Activated T-cell treated with anti-CD3 and anti-CD28 coated beads for 24 hours (primary cell): ENCODE data around the gene PCNX2.

ENCODE experiments used
- DNase-seq: peaks from one replicate; pipeline ENCODE4 v3.0.0-alpha.2; 2020; ENCODE audit warnings: low read depth

Gene PCNX2

GRCh38 chr1:232983817-232984567, 311.5 kb downstream of the PCNX2 start:
- DNase-seq: no peak

GRCh38 chr1:232983375-232983774, 312.1 kb downstream of the PCNX2 start:
- DNase-seq: no peak

DNA sequence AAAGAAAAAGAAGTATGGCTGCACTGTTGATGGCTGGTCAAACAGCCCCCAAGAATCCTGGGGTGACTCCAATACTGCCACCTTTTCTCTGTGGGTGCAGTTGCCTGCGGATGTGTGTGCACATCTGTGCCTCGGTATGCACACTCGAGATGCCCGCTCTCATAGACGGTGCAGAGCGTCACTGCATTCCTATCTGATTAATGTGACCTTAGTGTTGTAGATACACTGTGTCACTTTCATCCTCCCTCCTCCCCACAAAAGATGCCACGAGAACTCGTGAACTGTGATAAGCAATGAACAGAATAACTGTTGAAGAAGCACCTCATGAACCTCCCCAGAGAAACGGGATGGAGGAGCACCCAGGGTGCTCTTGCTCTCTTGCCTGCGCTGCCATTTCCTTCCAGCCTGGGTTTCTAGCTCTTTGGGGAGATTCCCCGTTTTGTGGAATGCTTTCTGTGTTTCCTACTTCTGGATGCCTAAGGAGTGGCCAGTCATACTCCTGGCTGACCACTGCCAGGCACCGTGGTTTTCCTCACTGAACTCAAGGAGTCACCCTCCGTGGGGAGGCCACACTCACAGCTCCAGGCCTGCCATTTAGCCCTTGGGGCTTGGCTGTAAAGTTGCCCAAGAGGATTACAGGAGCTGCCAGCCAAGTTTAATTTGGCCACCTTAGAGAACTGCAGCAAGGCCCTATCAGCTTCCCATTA, 313.1 kb downstream of the PCNX2 start:
- DNase-seq: no peak

GRCh38 chr1:232980986-232981560, 314.5 kb downstream of the PCNX2 start:
- DNase-seq: no peak

DNA sequence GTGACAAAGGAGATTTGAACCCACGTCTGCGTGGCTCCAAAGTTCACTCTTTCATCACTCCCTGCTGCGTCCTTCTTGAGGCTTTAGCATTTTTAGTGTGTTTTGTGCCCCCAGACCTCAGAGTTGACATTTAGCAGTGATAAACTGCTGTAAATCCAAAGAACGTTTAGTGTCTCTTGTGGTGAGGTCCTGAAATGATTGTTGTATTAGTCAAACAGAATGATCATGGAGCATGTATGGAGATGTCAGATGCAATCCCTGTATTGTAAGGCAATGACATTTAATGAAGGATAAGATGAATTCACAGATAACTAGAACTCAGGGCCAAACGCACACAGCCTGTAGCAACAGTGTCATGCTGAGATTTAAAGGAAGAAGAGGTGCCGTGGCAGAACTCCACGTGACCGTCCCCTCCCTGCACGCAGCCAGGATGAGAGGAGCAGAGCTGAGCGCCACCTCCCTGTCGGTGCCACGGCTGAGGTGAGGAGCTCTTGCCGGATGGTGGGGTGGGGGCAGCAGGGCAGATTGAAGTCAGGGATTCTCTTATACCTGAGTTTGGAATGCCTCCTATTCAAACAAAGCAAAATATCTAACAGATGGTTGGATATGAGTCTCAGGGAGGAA, 315.1 kb downstream of the PCNX2 start:
- no peak for DNase-seq

- no peak for DNase-seq
Measured at GRCh38 chr1:232979558-232979957, 316.0 kb downstream of the PCNX2 start.

- no peak for DNase-seq
Measured at GRCh38 chr1:232978815-232979214, 316.7 kb downstream of the PCNX2 start.

DNA sequence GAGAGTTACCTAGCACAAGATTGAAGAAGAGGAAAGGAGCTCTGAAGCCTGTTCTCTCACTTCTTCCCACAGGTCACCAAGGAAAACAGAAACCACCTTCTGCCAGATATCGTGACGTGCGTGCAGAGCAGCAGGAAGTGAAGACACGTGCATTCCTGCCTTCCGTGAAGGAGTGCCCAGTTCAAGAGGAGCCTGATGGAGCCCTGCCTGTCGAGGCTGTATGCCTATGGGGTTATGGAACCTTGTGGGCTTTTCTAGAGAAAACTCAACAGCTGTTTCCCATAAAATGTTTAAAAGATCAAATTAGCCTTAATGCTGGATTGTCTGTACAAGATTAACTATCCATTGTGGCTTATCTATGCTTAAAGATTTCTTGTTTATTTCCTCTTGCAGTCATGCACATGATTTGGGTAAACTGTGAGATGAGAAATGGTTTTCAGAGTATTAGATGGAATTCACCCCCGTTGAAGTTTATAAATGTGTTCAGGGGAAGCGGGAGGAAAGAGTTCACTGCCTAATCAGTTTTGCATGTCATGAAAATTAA, 317.4 kb downstream of the PCNX2 start:
- DNase-seq: no peak

DNA sequence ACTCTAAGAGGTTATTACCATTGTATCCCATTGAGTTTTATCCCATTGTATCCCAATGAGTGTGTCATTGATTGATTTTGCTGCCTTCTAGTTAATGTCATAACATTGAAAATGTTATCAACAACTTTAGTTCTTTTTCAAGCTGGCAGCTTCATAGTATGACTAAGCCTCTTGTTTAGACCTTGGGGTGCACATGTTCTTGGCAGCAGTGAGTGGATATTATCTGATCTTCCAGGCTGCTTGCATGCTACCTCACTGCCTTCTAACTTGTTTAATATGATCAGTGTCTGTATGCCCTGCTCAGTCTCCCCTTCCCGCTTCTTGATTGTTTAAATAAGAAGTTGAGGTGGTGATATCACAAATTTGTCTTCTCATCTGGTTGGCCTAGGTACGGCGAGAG, 320.6 kb downstream of the PCNX2 start:
- no peak for DNase-seq

DNA sequence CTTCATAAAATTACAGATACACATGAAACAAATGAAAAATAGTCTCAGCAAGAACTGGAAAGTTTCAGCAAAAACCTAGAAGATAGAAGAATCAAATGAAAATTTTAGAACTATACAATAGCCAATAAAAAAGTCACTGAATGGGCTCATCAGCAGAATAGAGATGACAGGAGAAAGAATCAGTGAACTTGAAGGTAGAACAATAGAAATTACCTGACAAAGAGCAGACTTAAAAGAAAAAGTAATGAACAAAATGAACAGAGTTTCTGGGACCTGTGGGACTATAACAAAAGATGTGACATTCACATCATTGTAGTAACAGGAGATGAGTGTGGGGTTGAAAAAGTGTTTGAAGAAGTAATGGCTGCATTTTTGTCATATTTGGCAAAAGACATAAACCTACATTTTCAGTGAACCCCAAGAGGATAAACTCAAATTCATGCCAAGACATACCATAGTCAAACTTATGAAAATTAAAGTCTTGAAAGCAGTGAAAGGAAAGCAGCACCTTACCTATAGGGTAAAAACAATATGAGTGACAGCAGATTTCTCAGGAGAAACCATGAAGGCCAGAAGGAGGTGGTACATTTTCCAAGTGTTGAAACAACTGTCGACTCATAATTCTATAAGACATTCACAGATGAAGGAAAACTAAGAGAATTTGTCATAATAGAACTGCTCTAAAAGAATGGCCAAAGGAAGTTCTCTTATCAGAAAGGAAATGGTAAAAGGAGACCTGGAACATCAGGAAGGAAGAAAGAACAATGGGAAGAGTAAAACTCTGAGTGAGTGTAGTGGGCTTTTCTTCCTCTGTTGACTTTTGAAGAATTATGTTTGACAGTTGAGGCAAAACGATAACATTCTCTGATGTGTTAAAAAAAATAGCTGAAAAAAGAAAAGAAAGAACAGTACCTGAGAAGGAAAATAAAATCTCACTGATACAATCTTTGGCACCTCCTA, 321.6 kb downstream of the PCNX2 start:
- DNase-seq: no peak

- no peak for DNase-seq
Measured at GRCh38 chr1:232970508-232970907, 325.0 kb downstream of the PCNX2 start.

GRCh38 chr1:232969799-232970198, 325.7 kb downstream of the PCNX2 start:
- no peak for DNase-seq

GRCh38 chr1:232968965-232969364, 326.6 kb downstream of the PCNX2 start:
- no peak for DNase-seq

DNA sequence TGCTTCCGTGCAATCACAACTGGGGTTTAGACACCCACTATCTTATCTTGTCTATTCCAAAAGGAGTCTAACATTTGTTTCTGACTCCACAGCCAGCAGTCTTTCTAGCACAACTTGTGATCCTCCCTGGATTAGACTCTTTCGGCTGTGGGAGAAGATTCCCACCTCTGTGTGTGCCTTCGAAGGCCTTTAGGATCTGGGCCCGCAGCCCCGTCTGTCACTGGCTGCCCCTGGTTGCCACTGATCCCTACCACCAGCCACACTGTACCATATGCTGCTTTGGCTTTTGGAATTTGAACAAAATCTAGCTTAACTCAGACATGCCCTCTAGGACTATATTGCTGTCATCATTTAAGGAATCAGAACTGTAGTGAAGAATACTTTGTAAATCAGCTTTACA, 327.1 kb downstream of the PCNX2 start:
- DNase-seq: no peak

- no peak for DNase-seq
Measured at GRCh38 chr1:232966663-232967062, 328.9 kb downstream of the PCNX2 start.

GRCh38 chr1:232965912-232966217, 329.7 kb downstream of the PCNX2 start:
- no peak for DNase-seq

DNA sequence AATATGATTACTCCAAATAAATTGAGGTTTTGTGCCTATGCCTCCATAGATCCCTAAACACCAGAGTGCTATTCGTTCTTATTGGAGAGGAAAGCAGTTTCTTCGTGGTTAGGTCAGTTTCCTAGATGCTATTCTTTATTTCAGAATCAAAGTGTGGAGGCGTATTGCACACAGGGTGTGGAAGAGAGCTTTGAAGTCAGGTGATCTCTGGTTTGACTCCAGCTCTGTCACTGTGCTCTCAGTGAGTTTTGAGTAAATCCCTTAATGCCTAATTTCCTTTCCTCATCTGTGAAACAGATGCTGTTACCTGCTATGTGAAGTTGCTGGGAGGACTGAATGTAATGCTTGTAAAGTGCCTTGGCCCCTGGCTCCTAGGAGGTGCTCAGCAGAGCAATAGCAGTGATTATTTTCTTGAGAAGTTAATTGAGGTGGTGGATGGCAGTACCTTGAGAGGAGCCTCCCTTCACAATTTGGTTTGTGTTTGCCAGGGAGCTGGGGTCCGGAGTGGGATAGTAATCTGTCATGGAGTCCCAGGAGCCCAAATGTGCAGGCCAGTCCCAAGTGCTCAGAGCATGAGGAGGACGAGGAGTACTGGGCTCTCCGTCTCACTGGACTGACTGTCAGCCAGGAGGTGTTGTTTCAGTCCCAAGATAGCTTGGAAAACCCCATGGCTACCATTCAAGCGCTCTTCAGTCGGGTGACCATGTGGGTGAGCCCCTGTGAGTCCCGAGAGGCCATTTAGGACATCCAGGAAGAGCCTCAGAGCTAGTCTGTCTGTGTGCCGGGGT, 330.2 kb downstream of the PCNX2 start:
- DNase-seq: no peak

- no peak for DNase-seq
Measured at GRCh38 chr1:232964601-232965000, 330.9 kb downstream of the PCNX2 start.

GRCh38 chr1:232962761-232963745, 332.5 kb downstream of the PCNX2 start:
- no peak for DNase-seq

GRCh38 chr1:232958067-232958466, 337.5 kb downstream of the PCNX2 start:
- no peak for DNase-seq
